IMR-90 (cell line): ENCODE measurements around the gene CCDC60. TPM values are rescaled to one million over a fixed set of nuclear protein-coding genes. Genes with fewer than 3 reads are reported as not detected.

Experiments used
- ATAC-seq: fragments of 200-7000 bp; cut with Tn5 transposase; 2 replicates; pipeline ENCODE4 v1.9.1; 2020; ENCODE audit warnings: low read depth, mild to moderate bottlenecking, moderate library complexity
- BruUV-seq: library from RNA; stranded (reverse); fragments of 400-500 nt; replicated peaks from 2 replicates; lab custom pipeline; 2021; lab: Mats Ljungman, UMichigan
- CTCF ChIA-PET: fragments of 300-600 bp; formaldehyde crosslinking; extraction: SDS; loops from one replicate; lab custom pipeline; 2021; ENCODE audit warnings: antibody characterized with exemption; lab: Yijun Ruan, JAX
- POLR2A ChIA-PET: fragments of 300-600 bp; sonication (Branson Sonifier 250); formaldehyde crosslinking; loops from one replicate; lab custom pipeline; 2022; ENCODE audit warnings: antibody characterized with exemption; ENCODE audit not compliant: unreplicated experiment; lab: Charles Lee
- DNase-seq: peaks from one replicate; pipeline ENCODE4 v3.0.0; 2013
- H2AFZ ChIP-seq: replicated peaks from 2 replicates; pipeline ENCODE3; 2013; ENCODE audit warnings: low read length, mild to moderate bottlenecking; ENCODE audit not compliant: poor library complexity
- H2AK5ac ChIP-seq: 2 replicates; pipeline ENCODE4 v1.6.1; 2013; ENCODE audit warnings: low read depth, low read length, inconsistent platforms
- H2AK9ac ChIP-seq: replicated peaks from 2 replicates; pipeline ENCODE3; 2013; ENCODE audit warnings: mild to moderate bottlenecking, low read depth, low read length, moderate library complexity; ENCODE audit not compliant: poor library complexity
- H2BK120ac ChIP-seq: 2 replicates; pipeline ENCODE4 v1.6.1; 2013; ENCODE audit warnings: low read depth, low read length, inconsistent platforms
- H2BK15ac ChIP-seq: 3 replicates; pipeline ENCODE4 v1.6.1; 2013; ENCODE audit warnings: low read depth, low read length, inconsistent platforms
- H2BK20ac ChIP-seq: 2 replicates; pipeline ENCODE4 v1.6.1; 2013; ENCODE audit warnings: low read depth, mild to moderate bottlenecking, inconsistent platforms, low read length, moderate library complexity
- H2BK5ac ChIP-seq: 2 replicates; pipeline ENCODE4 v1.6.1; 2013; ENCODE audit warnings: mild to moderate bottlenecking, low read depth, low read length, inconsistent platforms; ENCODE audit not compliant: poor library complexity, severe bottlenecking
- H3K14ac ChIP-seq: replicated peaks from 2 replicates; pipeline ENCODE4 v1.6.1; 2013; ENCODE audit warnings: low read depth, low read length, inconsistent platforms
- H3K18ac ChIP-seq: 2 replicates; pipeline ENCODE4 v1.6.1; 2013; ENCODE audit warnings: low read depth, low read length, control low read depth
- H3K23ac ChIP-seq: 2 replicates; pipeline ENCODE4 v1.6.1; 2013; ENCODE audit warnings: low read depth, low read length, inconsistent platforms
- H3K27ac ChIP-seq: 2 replicates; pipeline ENCODE4 v1.5.1; 2013; ENCODE audit warnings: mild to moderate bottlenecking, control low read depth, low read length; ENCODE audit not compliant: insufficient read depth
- H3K27me3 ChIP-seq: 2 replicates; pipeline ENCODE4 v1.6.1; 2013; ENCODE audit warnings: low read length; ENCODE audit not compliant: control insufficient read depth, insufficient read depth
- H3K36me3 ChIP-seq: 2 replicates; pipeline ENCODE4 v1.6.1; 2013; ENCODE audit warnings: low read length, mixed read lengths; ENCODE audit not compliant: control insufficient read depth, insufficient read depth
- H3K4ac ChIP-seq: 2 replicates; pipeline ENCODE4 v1.6.1; 2013; ENCODE audit warnings: low read depth, low read length, inconsistent platforms
- H3K4me1 ChIP-seq: 2 replicates; pipeline ENCODE4 v1.6.1; 2013; ENCODE audit warnings: low read length, mixed read lengths; ENCODE audit not compliant: control insufficient read depth, insufficient read depth
- H3K4me2 ChIP-seq: 2 replicates; pipeline ENCODE4 v1.6.1; 2013; ENCODE audit warnings: low read depth, mild to moderate bottlenecking, control low read depth, low read length, moderate library complexity
- H3K4me3 ChIP-seq: 2 replicates; pipeline ENCODE4 v1.5.1; 2013; ENCODE audit warnings: low read depth, mild to moderate bottlenecking, control low read depth, low read length, moderate library complexity; ENCODE audit not compliant: insufficient read depth
- H3K56ac ChIP-seq: 2 replicates; pipeline ENCODE4 v1.6.1; 2013; ENCODE audit warnings: low read length, inconsistent platforms; ENCODE audit not compliant: insufficient read depth; ENCODE audit errors: extremely low read depth
- H3K79me1 ChIP-seq, 2 experiments: 2 replicates each; pipeline ENCODE4 v1.6.1; 2013; ENCODE audit warnings: low read length in 2 of 2, inconsistent platforms in 1 of 2, low read depth in 1 of 2
- H3K9ac ChIP-seq: 2 replicates; pipeline ENCODE4 v1.6.1; 2013; ENCODE audit warnings: low read depth, low read length, control low read depth
- H3K9me1 ChIP-seq: 2 replicates; pipeline ENCODE4 v1.6.1; 2013; ENCODE audit warnings: low read length, inconsistent platforms; ENCODE audit not compliant: insufficient read depth
- H3K9me3 ChIP-seq: 2 replicates; pipeline ENCODE4 v1.6.1; 2013; ENCODE audit warnings: low read length; ENCODE audit not compliant: control insufficient read depth, insufficient read depth
- H4K20me1 ChIP-seq: 2 replicates; pipeline ENCODE4 v1.6.1; 2013; ENCODE audit warnings: low read length, inconsistent platforms; ENCODE audit not compliant: insufficient read depth
- H4K5ac ChIP-seq: 2 replicates; pipeline ENCODE4 v1.6.1; 2013; ENCODE audit warnings: mild to moderate bottlenecking, low read depth, low read length, control low read depth
- H4K8ac ChIP-seq, 2 experiments: 2 replicates each; pipeline ENCODE4 v1.6.1; 2013; ENCODE audit warnings: low read depth in 2 of 2, low read length in 2 of 2, control low read depth in 1 of 2, inconsistent platforms in 1 of 2
- H4K91ac ChIP-seq: 2 replicates; pipeline ENCODE4 v1.6.1; 2013; ENCODE audit warnings: low read depth, low read length, inconsistent platforms; ENCODE audit not compliant: insufficient read depth
- BHLHE40 ChIP-seq: fragments of 150-350 bp; IDR thresholded peaks from 2 replicates; pipeline ENCODE4 v1.6.1; 2016; ENCODE audit warnings: mild to moderate bottlenecking, low read depth, low read length
- CEBPB ChIP-seq: IDR thresholded peaks from 2 replicates; pipeline ENCODE4 v1.6.1; 2012; ENCODE audit warnings: low read depth, low read length, improper control_type of control experiment
- CHD1 ChIP-seq: IDR thresholded peaks from 2 replicates; pipeline ENCODE4 v1.6.1; 2012; ENCODE audit warnings: low read depth, low read length, improper control_type of control experiment
- ELK1 ChIP-seq: fragments of 150-350 bp; IDR thresholded peaks from 2 replicates; pipeline ENCODE4 v1.6.1; 2016; ENCODE audit warnings: low read depth, mild to moderate bottlenecking, low read length, moderate library complexity, borderline replicate concordance
- FOS ChIP-seq: fragments of 150-350 bp; IDR thresholded peaks from 2 replicates; pipeline ENCODE4 v1.6.1; 2016; ENCODE audit warnings: low read depth, low read length
- MAFK ChIP-seq: IDR thresholded peaks from 2 replicates; pipeline ENCODE4 v1.6.1; 2012; ENCODE audit warnings: low read depth, low read length, improper control_type of control experiment
- MAZ ChIP-seq: IDR thresholded peaks from 2 replicates; pipeline ENCODE4 v1.6.1; 2012; ENCODE audit warnings: low read depth, mild to moderate bottlenecking, low read length, improper control_type of control experiment, moderate library complexity, borderline replicate concordance
- MXI1 ChIP-seq: IDR thresholded peaks from 2 replicates; pipeline ENCODE4 v1.6.1; 2012; ENCODE audit warnings: low read depth, mild to moderate bottlenecking, low read length, moderate library complexity, borderline replicate concordance
- NFE2L2 ChIP-seq: fragments of 150-350 bp; IDR thresholded peaks from 2 replicates; pipeline ENCODE4 v1.6.1; 2016; ENCODE audit warnings: low read depth, mild to moderate bottlenecking, low read length
- POLR2A ChIP-seq: IDR thresholded peaks from 2 replicates; pipeline ENCODE4 v1.6.1; 2012; ENCODE audit warnings: mild to moderate bottlenecking, low read depth, low read length
- RAD21 ChIP-seq: IDR thresholded peaks from 2 replicates; pipeline ENCODE4 v1.6.1; 2012; ENCODE audit warnings: low read length, improper control_type of control experiment
- RCOR1 ChIP-seq: IDR thresholded peaks from 2 replicates; pipeline ENCODE4 v1.6.1; 2012; ENCODE audit warnings: mild to moderate bottlenecking, low read length, improper control_type of control experiment; ENCODE audit not compliant: insufficient replicate concordance
- RFX5 ChIP-seq: IDR thresholded peaks from 2 replicates; pipeline ENCODE4 v1.8.0; 2012; ENCODE audit warnings: low read depth, mild to moderate bottlenecking, low read length, moderate library complexity
- SMC3 ChIP-seq: fragments of 150-350 bp; IDR thresholded peaks from 2 replicates; pipeline ENCODE4 v1.6.1; 2016; ENCODE audit warnings: low read depth, mild to moderate bottlenecking, antibody characterized with exemption, low read length, moderate library complexity
- WGBS, 2 experiments: methylation state at CpG; one replicate each; pipeline versions ENCODE4 v1.1.5 to v1.1.7; 2013; ENCODE audit warnings: missing lambda C conversion rate in 2 of 2; ENCODE audit not compliant: insufficient read length in 1 of 2; ENCODE audit errors: extremely low coverage in 2 of 2; 5-methylcytosine and 5-hydroxymethylcytosine counted together
- dilution Hi-C: fragments of 300-500 bp; cut with HindIII; formaldehyde crosslinking; loops from one replicate; pipeline ENCODE4 v1.14.3; 2018; ENCODE audit warnings: low sequenced_read_pairs; ENCODE audit not compliant: unreplicated experiment
- in situ Hi-C: fragments of 300-500 bp; cut with MboI; formaldehyde crosslinking; loops from 3 replicates; pipeline ENCODE4 v1.14.3; 2019; ENCODE audit warnings: low sequenced_read_pairs, inconsistent platforms, mixed read lengths
- intact Hi-C: fragments of 100-400 bp; cut with micrococcal nuclease; formaldehyde crosslinking; loops from 2 replicates; pipeline ENCODE4 v1.10.0; 2022
- polyA plus RNA-seq, 3 experiments: library from polyadenylated mRNA; depleted of rRNA; stranded (reverse); fragments of >200 nt; gene quantifications; 2 replicates each; pipeline ENCODE4 v1.2.3, GENCODE V29; 2012; ENCODE audit warnings: low replicate concordance in 1 of 3
- total RNA-seq: library from RNA; depleted of rRNA; stranded (reverse); fragments of >200 nt; gene quantifications from 2 replicates; pipeline ENCODE4 v1.2.3, GENCODE V29; 2012
- TF ChIP-seq, protein P1 (sequence below): conservative IDR thresholded peaks from 2 replicates; pipeline ENCODE4 v1.5.1; 2012; ENCODE audit warnings: mild to moderate bottlenecking, low read depth, low read length, improper control_type of control experiment
- TF ChIP-seq, protein P2 (sequence below): fragments of 150-350 bp; IDR thresholded peaks from 2 replicates; pipeline ENCODE4 v1.6.1; 2017; ENCODE audit warnings: mild to moderate bottlenecking, antibody characterized with exemption, low read length, low read depth

The CCDC60 gene
- total and polyA plus RNA-seq, 2 of the 4 experiments (the other 2 are of a cell fraction), result not detected

GRCh38 chr12:119479121-119479561 lies 144.6 kb downstream of the CCDC60 start:
- no peak overlapping the region for H3K23ac ChIP-seq
- in situ Hi-C loops, result no loop called here
- H3K4ac ChIP-seq, result no peak overlapping the region
- CTCF ChIA-PET, result no interaction called here
- 68% methylated on average over 3 of the region's 10 CpGs; no CpG with 5 or more reads in 1 of the 2 experiments for WGBS, 2 experiments
- no peaks in the 10 kb centered on the region for H3K9me1 ChIP-seq
- TF ChIP-seq MAZ, result no peak
- no peak for TF ChIP-seq NFE2L2
- no peak for TF ChIP-seq RFX5
- TF ChIP-seq ELK1, result no peak
- no peak for TF ChIP-seq CHD1
- no peak for TF ChIP-seq RCOR1
- no peak for TF ChIP-seq MAFK
- no peak for TF ChIP-seq MXI1
- TF ChIP-seq FOS, result no peak
- TF ChIP-seq CEBPB, result no peak
- TF ChIP-seq, protein P1, sequence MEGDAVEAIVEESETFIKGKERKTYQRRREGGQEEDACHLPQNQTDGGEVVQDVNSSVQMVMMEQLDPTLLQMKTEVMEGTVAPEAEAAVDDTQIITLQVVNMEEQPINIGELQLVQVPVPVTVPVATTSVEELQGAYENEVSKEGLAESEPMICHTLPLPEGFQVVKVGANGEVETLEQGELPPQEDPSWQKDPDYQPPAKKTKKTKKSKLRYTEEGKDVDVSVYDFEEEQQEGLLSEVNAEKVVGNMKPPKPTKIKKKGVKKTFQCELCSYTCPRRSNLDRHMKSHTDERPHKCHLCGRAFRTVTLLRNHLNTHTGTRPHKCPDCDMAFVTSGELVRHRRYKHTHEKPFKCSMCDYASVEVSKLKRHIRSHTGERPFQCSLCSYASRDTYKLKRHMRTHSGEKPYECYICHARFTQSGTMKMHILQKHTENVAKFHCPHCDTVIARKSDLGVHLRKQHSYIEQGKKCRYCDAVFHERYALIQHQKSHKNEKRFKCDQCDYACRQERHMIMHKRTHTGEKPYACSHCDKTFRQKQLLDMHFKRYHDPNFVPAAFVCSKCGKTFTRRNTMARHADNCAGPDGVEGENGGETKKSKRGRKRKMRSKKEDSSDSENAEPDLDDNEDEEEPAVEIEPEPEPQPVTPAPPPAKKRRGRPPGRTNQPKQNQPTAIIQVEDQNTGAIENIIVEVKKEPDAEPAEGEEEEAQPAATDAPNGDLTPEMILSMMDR, result no peak
- TF ChIP-seq POLR2A, result no peak
- TF ChIP-seq RAD21, result no peak
- TF ChIP-seq BHLHE40, result no peak
- TF ChIP-seq, protein P2, sequence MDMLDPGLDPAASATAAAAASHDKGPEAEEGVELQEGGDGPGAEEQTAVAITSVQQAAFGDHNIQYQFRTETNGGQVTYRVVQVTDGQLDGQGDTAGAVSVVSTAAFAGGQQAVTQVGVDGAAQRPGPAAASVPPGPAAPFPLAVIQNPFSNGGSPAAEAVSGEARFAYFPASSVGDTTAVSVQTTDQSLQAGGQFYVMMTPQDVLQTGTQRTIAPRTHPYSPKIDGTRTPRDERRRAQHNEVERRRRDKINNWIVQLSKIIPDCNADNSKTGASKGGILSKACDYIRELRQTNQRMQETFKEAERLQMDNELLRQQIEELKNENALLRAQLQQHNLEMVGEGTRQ, result no peak
- TF ChIP-seq SMC3, result no peak
- no peak overlapping the region for H3K56ac ChIP-seq
- no peak overlapping the region for H3K18ac ChIP-seq
- POLR2A ChIA-PET, result no interaction called here
- H3K79me1 ChIP-seq, result no peaks in the 10 kb centered on the region
- H3K4me2 ChIP-seq, result no peak overlapping the region
- no peak overlapping the region for H3K4me3 ChIP-seq
- H2AK9ac ChIP-seq, result no peak overlapping the region
- no peak overlapping the region for H3K14ac ChIP-seq
- H4K8ac ChIP-seq, result no peak overlapping the region
- no peak for ATAC-seq
- no peak overlapping the region for H3K9ac ChIP-seq
- no peaks in the 10 kb centered on the region for H3K27me3 ChIP-seq
- H4K20me1 ChIP-seq, result no peaks in the 10 kb centered on the region
- no peak overlapping the region for H2AFZ ChIP-seq
- peaks cover 16% of the 10 kb centered on the region; the same call in 1 of the 2 replicates for H3K9me3 ChIP-seq
- no TSS peak for BruUV-seq
- no peak overlapping the region for H2BK120ac ChIP-seq
- H2BK5ac ChIP-seq, result no peak overlapping the region
- no peak overlapping the region for H2BK20ac ChIP-seq
- no peak for DNase-seq
- no peak overlapping the region for H2AK5ac ChIP-seq
- dilution Hi-C loops, result no loop called here
- no peak overlapping the region for H2BK15ac ChIP-seq
- H4K5ac ChIP-seq, result no peak overlapping the region
- H3K36me3 ChIP-seq, result no peaks in the 10 kb centered on the region
- no peak overlapping the region for H4K91ac ChIP-seq
- no peak overlapping the region for H3K27ac ChIP-seq
- H3K4me1 ChIP-seq, result no peaks in the 10 kb centered on the region
- intact Hi-C loops, result no loop called here
